GM19467 (cell line): Measurements from ENCODE around the gene MRPL4.
"Not testable (repeated sequence)": the region's sequence is repeated elsewhere in the genome, so short reads cannot be mapped to it uniquely, and the experiment has no call there.

Experiments used
- ATAC-seq: cut with Tn5 transposase; IDR thresholded peaks from one replicate; pipeline ENCODE4 v1.9.1; 2021; ENCODE audit warnings: mild to moderate bottlenecking, moderate library complexity; ENCODE audit not compliant: unreplicated experiment

Gene MRPL4

GRCh38 chr19:10228920-10229319 is 23.1 kb upstream of the MRPL4 start:
- no peak for ATAC-seq

DNA sequence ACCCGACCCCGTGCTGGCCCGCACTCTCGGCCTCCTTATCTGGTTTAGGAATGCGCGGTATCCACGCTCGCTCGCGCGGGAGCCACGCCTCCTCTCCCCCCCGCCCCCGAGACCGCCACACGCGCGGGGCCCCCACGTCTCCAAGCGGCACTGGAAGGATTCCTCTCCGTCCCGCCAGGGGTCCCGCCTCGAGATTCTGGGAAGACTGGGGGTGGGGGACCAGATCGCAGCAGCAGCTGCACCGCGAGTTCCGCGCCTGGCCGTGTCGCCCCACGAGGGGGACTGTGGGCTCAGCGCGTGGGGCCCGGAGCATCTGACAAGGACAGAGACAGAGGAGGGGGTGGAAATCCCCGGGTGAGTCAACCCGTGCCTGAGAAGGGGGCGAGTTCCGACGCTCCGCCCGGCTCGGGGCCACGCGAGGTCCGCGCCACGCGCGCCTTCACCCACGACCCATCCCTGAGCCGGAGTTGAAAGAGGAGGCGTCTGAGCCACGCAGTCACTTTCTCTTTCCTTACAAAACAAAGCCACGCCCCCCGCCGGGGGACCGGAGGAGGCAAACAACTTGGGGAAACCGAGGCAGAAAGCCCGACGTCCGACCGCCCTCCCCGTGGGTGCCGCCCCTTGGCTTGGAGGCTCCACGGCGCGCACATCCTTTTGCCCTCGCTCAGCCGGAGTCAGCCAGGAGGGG is 21.7 kb upstream of the MRPL4 start:
- no peak for ATAC-seq

DNA sequence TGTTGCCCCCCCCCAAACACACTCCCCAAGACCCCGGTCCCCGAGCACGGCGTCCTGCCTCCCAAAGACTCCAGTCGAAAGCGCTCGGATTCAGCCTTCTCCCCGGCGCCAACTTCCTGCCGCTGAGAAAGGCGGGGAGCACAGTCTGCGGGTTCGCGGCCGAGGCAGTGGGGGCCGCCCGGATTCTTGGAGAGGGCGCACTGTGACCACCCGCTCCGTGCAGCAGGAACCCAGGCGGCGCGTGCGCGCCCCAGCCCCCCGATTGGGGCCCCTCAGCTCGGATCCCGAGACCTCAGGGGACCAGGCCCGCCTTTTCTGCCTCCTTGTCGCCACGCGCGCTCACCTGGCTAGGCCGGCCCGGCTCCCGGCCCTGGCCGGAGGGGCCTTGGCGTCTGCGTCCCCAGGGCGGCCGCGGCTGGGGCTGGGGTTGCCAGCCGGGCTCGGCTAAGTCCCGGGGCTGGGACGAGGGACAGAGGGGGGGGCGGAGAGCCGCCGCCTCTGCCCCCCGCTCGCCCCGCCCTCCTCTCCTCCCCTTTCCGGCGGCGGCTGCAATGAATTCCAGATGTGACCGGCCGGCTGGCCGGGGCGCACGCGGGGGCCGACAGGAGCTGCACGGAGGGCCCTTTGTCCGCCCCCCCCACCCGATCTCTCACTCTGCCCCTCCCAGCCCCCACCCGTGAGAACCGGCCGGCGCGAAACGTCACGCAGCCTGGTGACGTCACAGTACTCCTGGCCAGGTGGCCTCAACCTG is 21.0 kb upstream of the MRPL4 start, which contains the start of gene S1PR2:
TSS of gene S1PR2 (minus strand) at position 471 of the 751 bp plus-strand sequence. CDS start 6,426 bp downstream, outside the sequence.
- no peak for ATAC-seq

DNA sequence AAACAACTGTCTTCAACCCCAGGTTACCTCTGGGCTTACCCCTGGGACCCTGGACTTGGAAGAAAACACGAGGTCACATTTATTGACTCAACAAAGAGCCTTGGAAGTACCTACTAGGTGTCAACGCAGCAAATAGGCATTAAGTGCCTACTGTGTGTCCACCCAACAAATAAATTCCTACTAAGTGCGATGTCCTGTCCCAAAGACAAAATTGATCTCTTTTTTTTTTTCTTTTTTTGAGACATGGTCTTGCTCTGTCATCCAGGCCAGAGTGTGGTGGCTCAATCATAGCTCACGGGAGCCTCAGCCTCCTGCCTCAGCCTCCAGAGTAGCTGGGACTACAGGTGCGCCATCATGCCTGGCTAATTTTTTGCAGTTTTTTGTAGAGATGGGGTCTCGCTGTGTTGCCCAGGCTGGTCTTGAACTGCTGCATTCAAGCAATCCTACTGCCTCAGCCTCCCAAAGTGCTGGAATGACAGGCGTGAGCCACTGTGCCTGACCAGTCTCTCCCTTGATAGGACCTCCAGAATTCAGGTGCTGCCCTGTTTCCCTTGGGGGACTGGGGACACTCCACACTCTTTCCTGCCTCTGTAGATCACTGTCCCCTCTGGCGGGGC is 20.3 kb upstream of the MRPL4 start:
- no peak for ATAC-seq

- ATAC-seq: no peak
These were observed 18.1 kb upstream of the MRPL4 start for GRCh38 chr19:10233946-10234345.

DNA sequence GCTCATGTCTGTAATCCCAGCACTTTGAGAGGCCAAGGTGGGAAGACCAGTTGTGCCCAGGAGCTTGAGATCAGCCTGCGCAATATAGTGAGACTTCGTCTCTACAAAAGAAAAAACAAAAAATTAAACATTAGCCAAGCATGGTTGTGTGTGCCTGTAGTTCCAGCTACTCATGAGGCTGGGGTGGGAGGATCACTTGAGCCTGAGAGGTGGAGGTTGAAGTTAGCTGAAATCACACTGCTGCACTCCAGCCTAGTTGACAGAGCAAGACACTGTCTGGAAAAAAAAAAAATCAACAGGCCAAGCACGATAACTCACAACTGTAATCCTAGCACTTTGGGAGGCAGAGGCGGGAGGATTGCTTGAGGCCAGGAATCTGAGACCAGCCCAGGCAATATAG is 17.0 kb upstream of the MRPL4 start:
- no peak for ATAC-seq

GRCh38 chr19:10235409-10235808 is 16.6 kb upstream of the MRPL4 start:
- ATAC-seq: not testable (repeated sequence)

GRCh38 chr19:10237702-10238101 is 14.3 kb upstream of the MRPL4 start:
- no peak for ATAC-seq

DNA sequence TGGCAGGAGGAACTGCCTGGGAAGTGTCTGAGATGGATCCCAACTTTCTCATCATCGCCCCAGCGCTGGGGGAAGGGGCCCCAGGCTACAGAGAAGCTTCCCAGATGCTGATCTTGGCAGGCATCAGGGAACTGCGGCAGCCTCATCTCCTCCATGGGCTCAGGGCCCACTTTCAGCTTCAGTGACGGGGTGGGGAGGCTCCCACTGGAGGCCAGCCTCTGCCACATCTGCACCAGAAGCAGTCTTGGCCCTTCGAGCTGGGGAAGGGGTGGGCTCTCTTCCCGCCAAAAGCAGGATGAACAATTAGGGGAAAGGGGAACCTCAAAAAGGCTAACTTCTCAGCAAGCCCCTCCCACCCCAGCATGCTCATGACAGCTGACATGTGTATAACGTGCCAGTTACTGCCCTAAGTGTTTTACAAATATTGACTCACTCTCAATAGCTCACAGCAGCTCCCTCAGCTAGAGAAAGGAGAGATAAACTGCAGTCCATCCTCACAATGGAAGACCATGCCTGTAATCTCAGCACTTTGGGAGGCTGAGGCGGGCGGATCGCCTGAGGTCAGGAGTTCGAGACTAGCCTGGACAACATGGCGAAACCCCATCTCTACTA is 13.7 kb upstream of the MRPL4 start:
- no peak for ATAC-seq

DNA sequence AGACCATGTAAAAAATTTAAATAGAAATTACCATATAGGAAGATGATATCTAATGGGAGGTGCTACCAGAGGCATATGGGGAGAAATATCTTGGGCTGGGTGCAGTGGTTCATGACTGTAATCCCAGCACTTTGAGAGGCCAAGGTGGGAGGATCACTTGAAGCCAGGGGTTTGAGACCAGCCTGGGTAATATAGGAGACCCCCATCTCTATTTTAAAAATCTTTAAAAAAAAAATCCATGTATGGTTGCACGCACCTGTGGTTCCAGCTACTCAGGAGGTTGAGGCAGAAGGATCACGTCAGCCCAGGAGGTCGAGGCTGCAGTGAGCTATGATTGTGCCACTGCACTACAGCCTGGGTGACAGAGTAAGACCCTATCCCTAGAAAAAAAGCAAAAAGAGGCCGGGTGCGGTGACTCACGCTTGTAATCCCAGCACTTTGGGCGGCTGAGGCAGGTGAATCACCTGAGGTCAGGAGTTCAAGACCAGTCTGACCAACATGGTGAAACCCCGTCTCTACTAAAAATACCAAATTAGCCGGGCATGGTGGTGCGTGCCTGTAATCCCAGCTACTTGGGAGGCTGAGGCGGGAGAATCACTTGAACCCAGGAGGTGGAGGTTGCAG is 10.1 kb upstream of the MRPL4 start:
- ATAC-seq: not testable (repeated sequence)

DNA sequence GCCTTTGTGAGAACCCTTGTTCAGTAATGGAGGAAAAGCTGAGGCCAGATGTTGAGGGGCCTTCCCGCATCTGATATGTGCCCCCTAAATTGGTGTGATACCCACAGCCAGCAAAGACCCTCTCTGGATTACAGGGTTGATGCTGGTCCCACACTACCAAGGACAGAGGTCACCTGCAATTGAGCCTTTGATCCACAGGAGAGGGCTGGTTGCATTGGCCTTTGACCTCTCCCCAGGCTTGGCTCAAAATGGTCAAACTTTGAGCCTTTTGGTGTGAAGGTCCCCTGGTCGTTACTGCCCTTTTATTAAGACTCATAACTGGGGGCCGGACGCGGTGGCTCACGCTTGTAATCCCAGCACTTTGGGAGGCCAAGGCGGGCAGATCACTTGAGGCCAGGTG is 8.4 kb upstream of the MRPL4 start:
- no peak for ATAC-seq

GRCh38 chr19:10245189-10245939 is 6.7 kb upstream of the MRPL4 start:
- no peak for ATAC-seq

DNA sequence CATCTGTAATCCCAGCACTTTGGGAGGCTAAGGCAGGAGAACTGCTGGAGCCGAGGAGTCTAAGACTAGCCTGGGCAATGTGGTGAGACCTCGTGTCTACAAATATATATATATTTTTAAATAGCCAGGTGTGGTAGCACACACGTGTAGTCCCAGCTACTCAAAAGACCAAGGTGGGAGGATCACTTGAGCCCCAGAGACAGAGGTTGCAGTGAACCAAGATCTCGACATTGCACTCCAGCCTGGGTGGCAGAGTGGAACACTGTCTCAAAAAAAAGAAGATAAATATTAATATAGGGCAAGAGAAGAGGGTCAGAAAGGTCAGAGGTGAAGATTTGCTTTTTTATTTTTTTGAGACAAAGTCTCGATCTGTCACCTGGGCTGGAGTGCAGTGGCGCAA is 5.5 kb upstream of the MRPL4 start:
- no peak for ATAC-seq

DNA sequence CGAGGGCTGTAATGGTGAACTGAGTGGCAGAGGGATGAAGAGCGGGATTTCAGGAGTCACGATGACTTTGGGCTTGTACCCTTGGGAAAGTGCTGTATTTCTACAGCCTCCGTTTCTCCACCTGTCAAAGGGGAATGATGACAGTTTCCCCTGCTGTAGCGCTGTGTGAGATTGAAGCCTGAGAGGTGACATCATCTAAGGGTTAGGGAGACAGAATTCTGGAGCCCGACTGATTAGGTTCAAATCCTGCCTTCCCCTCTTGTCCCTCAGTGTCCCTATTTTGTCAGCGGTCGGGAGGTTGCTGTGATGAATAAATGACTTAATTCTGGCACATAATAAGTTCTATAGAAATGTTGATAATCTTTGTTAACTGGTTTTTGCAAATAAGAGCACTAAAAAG is 693 bp downstream of the MRPL4 start:
- no peak for ATAC-seq

DNA sequence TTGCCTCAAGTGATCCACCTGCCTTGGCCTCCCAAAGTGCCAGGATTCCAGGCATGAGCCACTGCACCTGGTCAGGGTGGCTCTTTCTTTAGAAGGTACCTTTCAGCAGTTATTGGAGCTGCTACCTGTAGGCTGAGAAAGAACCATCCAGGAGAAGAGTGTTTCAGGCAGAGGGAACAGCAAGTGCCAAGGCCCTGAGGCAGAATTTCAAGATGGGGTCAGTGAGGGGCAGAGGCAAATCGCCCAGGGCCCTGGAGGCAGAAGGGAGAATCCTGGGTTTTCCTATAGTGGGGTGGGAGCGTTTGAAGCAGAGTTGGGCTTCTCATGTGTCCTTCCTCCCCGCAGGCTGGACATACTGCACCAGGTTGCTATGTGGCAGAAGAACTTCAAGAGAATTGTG is 2.2 kb downstream of the MRPL4 start:
- no peak for ATAC-seq

DNA sequence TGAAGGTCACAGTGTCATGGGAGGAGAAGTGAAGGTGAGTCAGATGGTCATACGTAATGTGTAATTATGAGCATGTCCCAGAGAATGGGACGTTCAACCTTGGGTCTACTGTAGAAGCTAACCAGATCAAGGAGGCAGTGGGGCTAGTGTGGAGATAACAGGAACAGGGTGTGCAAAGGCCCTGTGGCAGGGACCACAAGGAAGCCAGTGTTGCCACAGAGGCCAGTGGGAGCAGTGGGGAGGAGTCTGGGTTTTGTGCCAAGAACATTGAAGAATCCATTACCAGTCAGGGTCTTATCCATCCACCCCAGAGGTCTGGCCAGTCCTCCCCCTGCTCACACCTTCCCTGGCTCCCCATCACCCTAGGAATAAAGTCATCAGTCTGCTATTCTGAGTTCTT is 3.3 kb downstream of the MRPL4 start:
- ATAC-seq: no peak

GRCh38 chr19:10256551-10256950 is 4.5 kb downstream of the MRPL4 start:
- ATAC-seq: no peak

DNA sequence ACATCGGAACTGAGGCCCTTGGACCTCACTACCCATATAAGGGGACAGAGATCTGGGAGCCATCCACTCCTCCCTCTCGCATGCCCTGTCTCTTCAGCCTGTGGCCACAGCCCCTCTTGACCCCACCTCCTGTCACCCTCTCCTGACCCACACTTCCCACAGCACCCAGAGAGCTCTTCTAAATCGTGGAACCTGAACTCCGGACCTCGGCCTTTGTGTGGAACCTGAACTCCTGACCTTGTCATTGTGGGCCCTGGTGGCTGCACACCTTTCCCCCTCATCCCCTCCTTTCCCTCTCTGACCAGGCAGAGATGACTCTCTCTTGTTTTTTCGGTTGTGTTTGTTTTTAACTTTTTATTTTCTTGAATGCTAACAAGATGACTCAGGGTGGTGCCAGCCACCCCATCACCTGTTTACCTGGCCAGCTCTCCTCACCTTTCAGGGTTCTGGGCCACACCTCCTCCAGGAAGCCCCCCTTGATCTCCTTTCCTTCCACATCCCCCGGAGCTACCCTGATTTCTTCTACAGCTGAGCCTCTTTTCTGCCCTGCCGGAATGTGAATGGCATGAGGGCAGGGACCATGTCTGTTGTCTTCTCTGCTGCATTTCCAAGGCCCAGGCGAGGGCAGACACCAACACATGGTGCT is 5.1 kb downstream of the MRPL4 start:
- no peak for ATAC-seq

GRCh38 chr19:10258080-10258710 is 6.2 kb downstream of the MRPL4 start:
- no peak for ATAC-seq
